AG09309 (cell line): ENCODE results near the gene DISP3.

ENCODE experiments used
- DNase-seq: peaks from one replicate; pipeline ENCODE4 v3.0.0-alpha.2; 2010; ENCODE audit warnings: low read depth
- H3K4me3 ChIP-seq: 2 replicates; pipeline ENCODE4 v1.5.1; 2011; ENCODE audit warnings: mild to moderate bottlenecking, low read depth, low read length, moderate library complexity; ENCODE audit not compliant: control insufficient read depth
- CTCF ChIP-seq: IDR thresholded peaks from 2 replicates; pipeline ENCODE4 v1.5.1; 2011; ENCODE audit warnings: mild to moderate bottlenecking, low read depth, low read length, inconsistent platforms; ENCODE audit not compliant: insufficient read depth, control insufficient read depth; ENCODE audit errors: missing control alignments

Gene DISP3

GRCh38 chr1:11505591-11506538 lies 26.9 kb downstream of the DISP3 start:
- TF ChIP-seq CTCF: no peak
- DNase-seq: no peak
- no peak overlapping the region for H3K4me3 ChIP-seq

- no peak for TF ChIP-seq CTCF
- no peak overlapping the region for H3K4me3 ChIP-seq
- DNase-seq: no peak
Observed at GRCh38 chr1:11507309-11507708, 28.4 kb downstream of the DISP3 start.

- DNase-seq: no peak
- TF ChIP-seq CTCF: no peak
- H3K4me3 ChIP-seq: no peak overlapping the region
Observed at GRCh38 chr1:11513681-11514080, 34.7 kb downstream of the DISP3 start.

DNA sequence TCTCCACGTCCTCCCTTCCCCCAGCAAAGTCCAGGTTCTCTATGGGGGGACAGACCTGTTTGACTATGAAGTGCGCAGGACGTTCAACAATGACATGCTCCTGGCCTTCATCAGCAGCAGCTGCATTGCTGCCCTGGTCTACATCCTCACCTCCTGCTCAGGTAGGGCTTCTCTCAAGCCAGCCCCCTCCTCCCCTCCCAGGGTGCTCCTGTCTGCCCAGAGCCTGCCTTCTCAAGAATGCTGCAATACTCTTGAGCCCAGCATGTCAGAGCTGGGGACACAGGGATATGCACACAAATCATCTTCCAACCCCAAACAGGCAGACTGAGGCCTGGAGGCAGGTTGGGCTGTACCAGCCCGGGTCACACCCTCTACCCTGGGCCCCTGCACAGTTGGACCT lies 35.4 kb downstream of the DISP3 start:
- H3K4me3 ChIP-seq: no peak overlapping the region
- no peak for TF ChIP-seq CTCF
- no peak for DNase-seq

GRCh38 chr1:11515368-11516300 lies 36.7 kb downstream of the DISP3 start:
- DNase-seq: no peak
- no peak overlapping the region for H3K4me3 ChIP-seq
- no peak for TF ChIP-seq CTCF

- no peak for TF ChIP-seq CTCF
- no peak overlapping the region for H3K4me3 ChIP-seq
- DNase-seq: no peak
Observed at GRCh38 chr1:11516961-11517635, 38.1 kb downstream of the DISP3 start.
